HepG2 (cell line): ENCODE measurements around the gene IFITM10. TPM values are rescaled to one million over a fixed set of nuclear protein-coding genes. Genes with fewer than 3 reads are reported as not detected.
A peak's percentile ranks its signal among the peaks of the same experiment; 100 is the strongest.

ENCODE experiments used
- AFF4 ChIP-seq: sonication (generic); formaldehyde crosslinking; IDR thresholded peaks from 2 replicates; pipeline ENCODE4 v1.4.0; 2020; ENCODE audit warnings: missing genetic modification reagents
- ARID2 ChIP-seq: sonication (generic); formaldehyde crosslinking; IDR thresholded peaks from 2 replicates; pipeline ENCODE4 v1.8.1; 2022; ENCODE audit warnings: mild to moderate bottlenecking, missing genetic modification reagents, borderline replicate concordance
- CENPX ChIP-seq: sonication (generic); formaldehyde crosslinking; IDR thresholded peaks from 2 replicates; pipeline ENCODE4 v1.9.0; 2021; ENCODE audit warnings: mild to moderate bottlenecking, missing genetic modification reagents, moderate library complexity
- CHD4 ChIP-seq: fragments of 200-600 bp; sonication (generic); IDR thresholded peaks from 2 replicates; pipeline ENCODE4 v1.7.0; 2017; ENCODE audit warnings: mild to moderate bottlenecking, low read length, borderline replicate concordance
- FUBP1 ChIP-seq: sonication (generic); formaldehyde crosslinking; IDR thresholded peaks from 2 replicates; pipeline ENCODE4 v1.5.1; 2020; ENCODE audit warnings: missing genetic modification reagents, mild to moderate bottlenecking, borderline replicate concordance
- GFI1 ChIP-seq: sonication (generic); formaldehyde crosslinking; IDR thresholded peaks from 2 replicates; pipeline ENCODE4 v1.5.0; 2020; ENCODE audit warnings: missing genetic modification reagents, mild to moderate bottlenecking, borderline replicate concordance
- MNT ChIP-seq: fragments of 450-650 bp; IDR thresholded peaks from 2 replicates; pipeline ENCODE4 v1.6.1; 2016
- NFRKB ChIP-seq: fragments of 450-650 bp; IDR thresholded peaks from 2 replicates; pipeline ENCODE4 v1.6.1; 2017
- POLR2A ChIP-seq, 2 experiments: IDR thresholded peaks; 2 replicates each; pipeline ENCODE4 v1.6.1; 2011; ENCODE audit warnings: low read depth in 2 of 2, low read length in 2 of 2, mild to moderate bottlenecking in 1 of 2, moderate library complexity in 1 of 2; ENCODE audit not compliant: insufficient read depth in 1 of 2
- SALL2 ChIP-seq: sonication (generic); formaldehyde crosslinking; IDR thresholded peaks from 2 replicates; pipeline ENCODE4 v1.8.1; 2023; ENCODE audit warnings: mild to moderate bottlenecking, missing genetic modification reagents, inconsistent platforms
- ZC3H4 ChIP-seq: sonication (generic); formaldehyde crosslinking; IDR thresholded peaks from 2 replicates; pipeline ENCODE4 v1.4.0; 2020; ENCODE audit warnings: missing genetic modification reagents, borderline replicate concordance
- ZMAT5 ChIP-seq: sonication (generic); formaldehyde crosslinking; IDR thresholded peaks from 2 replicates; pipeline ENCODE4 v1.5.0; 2020; ENCODE audit warnings: mild to moderate bottlenecking, low read depth, missing genetic modification reagents, borderline replicate concordance
- ZNF10 ChIP-seq: sonication (generic); formaldehyde crosslinking; IDR thresholded peaks from 2 replicates; pipeline ENCODE4 v1.4.0; 2020; ENCODE audit warnings: mild to moderate bottlenecking, low read depth, missing genetic modification reagents, borderline replicate concordance
- ZNF383 ChIP-seq: sonication (generic); formaldehyde crosslinking; IDR thresholded peaks from 2 replicates; pipeline ENCODE4 v1.4.0; 2020; ENCODE audit warnings: missing genetic modification reagents, mild to moderate bottlenecking, borderline replicate concordance
- ZNF547 ChIP-seq: sonication (generic); formaldehyde crosslinking; IDR thresholded peaks from 2 replicates; pipeline ENCODE4 v1.5.1; 2020; ENCODE audit warnings: mild to moderate bottlenecking, missing genetic modification reagents
- ZNF775 ChIP-seq: sonication (generic); formaldehyde crosslinking; IDR thresholded peaks from 2 replicates; pipeline ENCODE4 v1.4.0; 2020; ENCODE audit warnings: missing genetic modification reagents, mild to moderate bottlenecking, moderate library complexity, borderline replicate concordance
- polyA plus RNA-seq, 8 experiments: library from polyadenylated mRNA; depleted of rRNA in 3 of 8; stranded (reverse) in 7 of 8; unstranded in 1 of 8; fragments of >200 nt; fragmentation: Illumina TruSeq in 4 of 8; extraction: Trizol in 4 of 8; gene quantifications; 2 replicates each; pipeline versions ENCODE4 v1.2.1 to v1.2.3, GENCODE V29; 2011 to 2016; ENCODE audit warnings: low read depth in 4 of 8, missing spikeins in 1 of 8, mixed read lengths in 1 of 8; ENCODE audit not compliant: insufficient read depth in 1 of 8
- total RNA-seq, 5 experiments: library from RNA; depleted of rRNA; stranded (reverse); fragments of >200 nt; fragmentation: Illumina TruSeq; extraction: Trizol; gene quantifications; 2 replicates each; pipeline ENCODE4 v1.2.3, GENCODE V29; 2016; ENCODE audit warnings: low read depth in 1 of 5

Gene IFITM10
- total and polyA plus RNA-seq, 2 of the 13 experiments (the other 11 are each of a cell fraction or from before 2014, with no cell fraction given), result 0.09 to 0.13 TPM

- no peak for TF ChIP-seq FUBP1 (CRISPR knock-in tag)
- 0 out of 4 replicates have a peak, but pooled peaks of 1 of the 2 experiments have one; percentile 24 for TF ChIP-seq POLR2A (IDR thresholded peaks at IDR 0.05; ENCODE audit: insufficient read depth in 1 of 2, low read depth in 2 of 2, low read length in 2 of 2)
- no peak for TF ChIP-seq NFRKB
- TF ChIP-seq ZNF383 (CRISPR knock-in tag), result no peak
- TF ChIP-seq CENPX (CRISPR knock-in tag), result no peak
- no peak for TF ChIP-seq ZNF547 (CRISPR knock-in tag)
- no peak for TF ChIP-seq CHD4
- no peak for TF ChIP-seq ZNF10 (CRISPR knock-in tag)
- no peak for TF ChIP-seq ARID2 (CRISPR knock-in tag)
- TF ChIP-seq MNT, result no peak
- TF ChIP-seq ZNF775 (CRISPR knock-in tag), result no peak
- no peak for TF ChIP-seq ZMAT5 (CRISPR knock-in tag)
- TF ChIP-seq GFI1, result no peak
- no peak for TF ChIP-seq ZC3H4 (CRISPR knock-in tag)
- TF ChIP-seq AFF4 (CRISPR knock-in tag), result no peak; the same call in 1 of the 2 replicates
- no peak for TF ChIP-seq SALL2
These were observed 13.6 kb upstream of the IFITM10 start, which contains the start of gene CTSD (continued) for GRCh38 chr11:1763796-1764661.
